Measurements from ENCODE around the gene JAK2.

Gene JAK2

GRCh38 chr9:4965174-4965821, 19.8 kb upstream of the JAK2 start:
- TF ChIP-seq CTCF (IDR thresholded peaks at IDR 0.05; ENCODE audit: insufficient read depth, low read length) (no peak), GABPA (IDR thresholded peaks at IDR 0.05; ENCODE audit: low read depth) (no peak), REST (IDR thresholded peaks at IDR 0.05; ENCODE audit: insufficient replicate concordance, low read depth) (no peak), POLR2AphosphoS5 (IDR thresholded peaks at IDR 0.05; ENCODE audit: low read depth) (no peak)
- no peak for DNase-seq (ENCODE audit: low read depth in 1 of 2, low spot score in 1 of 2)
- Histone ChIP-seq H3K27ac (replicated peaks) (no peak overlapping the region), H3K4me3 (replicated peaks; ENCODE audit: insufficient read depth, low read length) (no peak overlapping the region), H3K27me3 (ENCODE audit: insufficient read depth, poor library complexity, severe bottlenecking) (no peaks in the 10 kb centered on the region)

GRCh38 chr9:4967523-4967922, 17.5 kb upstream of the JAK2 start:
- DNase-seq (ENCODE audit: low read depth in 1 of 2, low spot score in 1 of 2) = no peak
- no peak for TF ChIP-seq REST (IDR thresholded peaks at IDR 0.05; ENCODE audit: insufficient replicate concordance, low read depth)
- no peak overlapping the region for H3K4me3 ChIP-seq (replicated peaks; ENCODE audit: insufficient read depth, low read length)
- H3K27me3 ChIP-seq (ENCODE audit: insufficient read depth, poor library complexity, severe bottlenecking) = no peaks in the 10 kb centered on the region
- no peak overlapping the region for H3K27ac ChIP-seq (replicated peaks)

- TF ChIP-seq GABPA (IDR thresholded peaks at IDR 0.05; ENCODE audit: low read depth) (no peak), POLR2AphosphoS5 (IDR thresholded peaks at IDR 0.05; ENCODE audit: low read depth) (no peak), CTCF (IDR thresholded peaks at IDR 0.05; ENCODE audit: insufficient read depth, low read length) (no peak), REST (IDR thresholded peaks at IDR 0.05; ENCODE audit: insufficient replicate concordance, low read depth) (no peak), SPI1 (IDR thresholded peaks at IDR 0.05; ENCODE audit: borderline replicate concordance, low read depth) (no peak)
- H3K27me3 ChIP-seq (ENCODE audit: insufficient read depth, poor library complexity, severe bottlenecking) = no peaks in the 10 kb centered on the region
- no peak for DNase-seq (ENCODE audit: low read depth in 1 of 2, low spot score in 1 of 2)
- no peak overlapping the region for H3K4me3 ChIP-seq (replicated peaks; ENCODE audit: insufficient read depth, low read length)
- no peak overlapping the region for H3K27ac ChIP-seq (replicated peaks)
These were observed 15.9 kb upstream of the JAK2 start for GRCh38 chr9:4969130-4969529.
